Endometrium (tissue), 2 donors: Measurements from ENCODE around the gene SLC8A1.
A peak's percentile ranks its signal among the peaks of the same experiment; 100 is the strongest.

Experiments used
- FAIRE-seq: peaks from 2 replicates; lab custom pipeline; 2012; peaks lifted over from hg19 to GRCh38; lab: Jason Lieb, UNC
- donor health status: control.
- donor health status: control.

SLC8A1 gene

GRCh38 chr2:40352041-40352702 lies 99.7 kb downstream of the SLC8A1 start:
- no peak for FAIRE-seq

GRCh38 chr2:40348665-40349064 lies 103.2 kb downstream of the SLC8A1 start:
- no peak for FAIRE-seq

- no peak for FAIRE-seq
Measured at GRCh38 chr2:40348038-40348437, 103.9 kb downstream of the SLC8A1 start.

GRCh38 chr2:40346535-40347354 lies 105.1 kb downstream of the SLC8A1 start:
- peak; percentile 73 for FAIRE-seq

GRCh38 chr2:40344364-40344763 lies 107.5 kb downstream of the SLC8A1 start:
- FAIRE-seq = no peak

GRCh38 chr2:40343902-40344301 lies 108.0 kb downstream of the SLC8A1 start:
- no peak for FAIRE-seq

- FAIRE-seq = no peak
Measured at GRCh38 chr2:40341198-40341597, 110.7 kb downstream of the SLC8A1 start.

GRCh38 chr2:40339026-40339425 lies 112.9 kb downstream of the SLC8A1 start:
- FAIRE-seq = no peak

GRCh38 chr2:40332191-40332826 lies 119.6 kb downstream of the SLC8A1 start:
- FAIRE-seq = no peak

- no peak for FAIRE-seq
Measured at GRCh38 chr2:40330096-40330495, 121.8 kb downstream of the SLC8A1 start.

GRCh38 chr2:40329739-40330030 lies 122.2 kb downstream of the SLC8A1 start:
- no peak for FAIRE-seq

GRCh38 chr2:40325116-40325515 lies 126.8 kb downstream of the SLC8A1 start:
- no peak for FAIRE-seq

- no peak for FAIRE-seq
Measured at GRCh38 chr2:40324656-40325055, 127.2 kb downstream of the SLC8A1 start.

GRCh38 chr2:40321822-40322221 lies 130.1 kb downstream of the SLC8A1 start:
- FAIRE-seq = no peak

- no peak for FAIRE-seq
Measured at GRCh38 chr2:40321016-40321623, 130.8 kb downstream of the SLC8A1 start.

GRCh38 chr2:40318921-40319320 lies 133.0 kb downstream of the SLC8A1 start:
- no peak for FAIRE-seq

GRCh38 chr2:40317761-40318160 lies 134.1 kb downstream of the SLC8A1 start:
- FAIRE-seq = peak; percentile 29

GRCh38 chr2:40317046-40317445 lies 134.8 kb downstream of the SLC8A1 start:
- no peak for FAIRE-seq

GRCh38 chr2:40316620-40317019 lies 135.3 kb downstream of the SLC8A1 start:
- no peak for FAIRE-seq

- peak; percentile 35 for FAIRE-seq
Measured at GRCh38 chr2:40315683-40316082, 136.2 kb downstream of the SLC8A1 start.

- no peak for FAIRE-seq
Measured at GRCh38 chr2:40311026-40311425, 140.9 kb downstream of the SLC8A1 start.

- no peak for FAIRE-seq
Measured at GRCh38 chr2:40310303-40310702, 141.6 kb downstream of the SLC8A1 start.

- FAIRE-seq = no peak
Measured at GRCh38 chr2:40304340-40304739, 147.6 kb downstream of the SLC8A1 start.
